ENCODE data around the gene SNRPD1.
"Not testable (repeated sequence)": the region's sequence is repeated elsewhere in the genome, so short reads cannot be mapped to it uniquely, and the experiment has no call there.

Gene SNRPD1

GRCh38 chr18:21638822-21639221, 26.7 kb downstream of the SNRPD1 start:
- H3K36me3 ChIP-seq (ENCODE audit: insufficient read depth, low read length), result no peaks in the 10 kb centered on the region
- no peak overlapping the region for H3K27ac ChIP-seq (ENCODE audit: low read depth, low read length)
- no peak overlapping the region for H2AFZ ChIP-seq (ENCODE audit: low read length, unreplicated experiment)
- H3K4me1 ChIP-seq (ENCODE audit: control insufficient read depth, insufficient read depth, low read length, unreplicated experiment), result no peaks in the 10 kb centered on the region
- H3K27me3 ChIP-seq (ENCODE audit: insufficient read depth, low read length), result no peaks in the 10 kb centered on the region
- no peak overlapping the region for H3K4me3 ChIP-seq (ENCODE audit: low read depth, low read length)
- H3K79me2 ChIP-seq (ENCODE audit: control insufficient read depth, insufficient read depth, low read length, unreplicated experiment), result no peaks in the 10 kb centered on the region

GRCh38 chr18:21640375-21640774, 28.3 kb downstream of the SNRPD1 start:
- not testable (repeated sequence) for H3K79me2 ChIP-seq (ENCODE audit: control insufficient read depth, insufficient read depth, low read length, unreplicated experiment); H3K4me1 ChIP-seq (ENCODE audit: control insufficient read depth, insufficient read depth, low read length, unreplicated experiment); H3K27me3 ChIP-seq (ENCODE audit: insufficient read depth, low read length); H3K36me3 ChIP-seq (ENCODE audit: insufficient read depth, low read length); H2AFZ ChIP-seq (ENCODE audit: low read length, unreplicated experiment); H3K27ac ChIP-seq (ENCODE audit: low read depth, low read length); H3K4me3 ChIP-seq (ENCODE audit: low read depth, low read length)

- Histone ChIP-seq H3K27ac (ENCODE audit: low read depth, low read length) (no peak overlapping the region), H3K4me1 (ENCODE audit: control insufficient read depth, insufficient read depth, low read length, unreplicated experiment) (no peaks in the 10 kb centered on the region), H3K4me3 (ENCODE audit: low read depth, low read length) (no peak overlapping the region), H3K36me3 (ENCODE audit: insufficient read depth, low read length) (no peaks in the 10 kb centered on the region), H2AFZ (ENCODE audit: low read length, unreplicated experiment) (no peak overlapping the region), H3K79me2 (ENCODE audit: control insufficient read depth, insufficient read depth, low read length, unreplicated experiment) (no peaks in the 10 kb centered on the region), H3K27me3 (ENCODE audit: insufficient read depth, low read length) (no peaks in the 10 kb centered on the region)
Measured at GRCh38 chr18:21650311-21650710, 38.2 kb downstream of the SNRPD1 start.

GRCh38 chr18:21652073-21652472, 40.0 kb downstream of the SNRPD1 start:
- Histone ChIP-seq H3K27ac (ENCODE audit: low read depth, low read length) (no peak overlapping the region), H3K4me1 (ENCODE audit: control insufficient read depth, insufficient read depth, low read length, unreplicated experiment) (peaks cover 11% of the 10 kb centered on the region), H3K79me2 (ENCODE audit: control insufficient read depth, insufficient read depth, low read length, unreplicated experiment) (no peaks in the 10 kb centered on the region), H2AFZ (ENCODE audit: low read length, unreplicated experiment) (no peak overlapping the region), H3K36me3 (ENCODE audit: insufficient read depth, low read length) (no peaks in the 10 kb centered on the region), H3K4me3 (ENCODE audit: low read depth, low read length) (no peak overlapping the region), H3K27me3 (ENCODE audit: insufficient read depth, low read length) (no peaks in the 10 kb centered on the region)

GRCh38 chr18:21653361-21653760, 41.2 kb downstream of the SNRPD1 start:
- peaks cover 11% of the 10 kb centered on the region for H3K4me1 ChIP-seq (ENCODE audit: control insufficient read depth, insufficient read depth, low read length, unreplicated experiment)

GRCh38 chr18:21656402-21656801, 44.3 kb downstream of the SNRPD1 start:
- Histone ChIP-seq H2AFZ (ENCODE audit: low read length, unreplicated experiment) (no peak overlapping the region), H3K36me3 (ENCODE audit: insufficient read depth, low read length) (no peaks in the 10 kb centered on the region), H3K4me1 (ENCODE audit: control insufficient read depth, insufficient read depth, low read length, unreplicated experiment) (peaks cover 11% of the 10 kb centered on the region), H3K27me3 (ENCODE audit: insufficient read depth, low read length) (no peaks in the 10 kb centered on the region), H3K79me2 (ENCODE audit: control insufficient read depth, insufficient read depth, low read length, unreplicated experiment) (no peaks in the 10 kb centered on the region), H3K4me3 (ENCODE audit: low read depth, low read length) (no peak overlapping the region), H3K27ac (ENCODE audit: low read depth, low read length) (peak overlapping the region; percentile 16; the same call in 1 of the 2 replicates)

More at GRCh38 chr18:21653361-21653760, 41.2 kb downstream of the SNRPD1 start:
- Histone ChIP-seq H3K36me3 (ENCODE audit: insufficient read depth, low read length) (no peaks in the 10 kb centered on the region), H3K4me3 (ENCODE audit: low read depth, low read length) (no peak overlapping the region), H3K27ac (ENCODE audit: low read depth, low read length) (no peak overlapping the region), H3K27me3 (ENCODE audit: insufficient read depth, low read length) (no peaks in the 10 kb centered on the region), H2AFZ (ENCODE audit: low read length, unreplicated experiment) (no peak overlapping the region), H3K79me2 (ENCODE audit: control insufficient read depth, insufficient read depth, low read length, unreplicated experiment) (no peaks in the 10 kb centered on the region)

- Histone ChIP-seq H3K36me3 (ENCODE audit: insufficient read depth, low read length) (no peaks in the 10 kb centered on the region), H3K27ac (ENCODE audit: low read depth, low read length) (no peak overlapping the region), H3K4me1 (ENCODE audit: control insufficient read depth, insufficient read depth, low read length, unreplicated experiment) (peaks cover 11% of the 10 kb centered on the region), H3K27me3 (ENCODE audit: insufficient read depth, low read length) (no peaks in the 10 kb centered on the region), H3K79me2 (ENCODE audit: control insufficient read depth, insufficient read depth, low read length, unreplicated experiment) (no peaks in the 10 kb centered on the region), H3K4me3 (ENCODE audit: low read depth, low read length) (no peak overlapping the region), H2AFZ (ENCODE audit: low read length, unreplicated experiment) (no peak overlapping the region)
Measured at GRCh38 chr18:21660078-21660477, 48.0 kb downstream of the SNRPD1 start.

GRCh38 chr18:21662581-21662980, 50.5 kb downstream of the SNRPD1 start:
- Histone ChIP-seq H3K79me2 (ENCODE audit: control insufficient read depth, insufficient read depth, low read length, unreplicated experiment) (no peaks in the 10 kb centered on the region), H2AFZ (ENCODE audit: low read length, unreplicated experiment) (no peak overlapping the region), H3K4me3 (ENCODE audit: low read depth, low read length) (no peak overlapping the region), H3K4me1 (ENCODE audit: control insufficient read depth, insufficient read depth, low read length, unreplicated experiment) (no peaks in the 10 kb centered on the region), H3K27me3 (ENCODE audit: insufficient read depth, low read length) (no peaks in the 10 kb centered on the region), H3K27ac (ENCODE audit: low read depth, low read length) (no peak overlapping the region), H3K36me3 (ENCODE audit: insufficient read depth, low read length) (no peaks in the 10 kb centered on the region)

GRCh38 chr18:21663578-21663977, 51.5 kb downstream of the SNRPD1 start:
- Histone ChIP-seq H3K4me1 (ENCODE audit: control insufficient read depth, insufficient read depth, low read length, unreplicated experiment) (no peaks in the 10 kb centered on the region), H3K4me3 (ENCODE audit: low read depth, low read length) (no peak overlapping the region), H3K79me2 (ENCODE audit: control insufficient read depth, insufficient read depth, low read length, unreplicated experiment) (no peaks in the 10 kb centered on the region), H3K27ac (ENCODE audit: low read depth, low read length) (no peak overlapping the region), H3K27me3 (ENCODE audit: insufficient read depth, low read length) (no peaks in the 10 kb centered on the region), H3K36me3 (ENCODE audit: insufficient read depth, low read length) (no peaks in the 10 kb centered on the region), H2AFZ (ENCODE audit: low read length, unreplicated experiment) (no peak overlapping the region)

- Histone ChIP-seq H3K79me2 (ENCODE audit: control insufficient read depth, insufficient read depth, low read length, unreplicated experiment) (no peaks in the 10 kb centered on the region), H3K27me3 (ENCODE audit: insufficient read depth, low read length) (no peaks in the 10 kb centered on the region), H2AFZ (ENCODE audit: low read length, unreplicated experiment) (no peak overlapping the region), H3K4me1 (ENCODE audit: control insufficient read depth, insufficient read depth, low read length, unreplicated experiment) (peaks cover under 1% of the 10 kb centered on the region), H3K36me3 (ENCODE audit: insufficient read depth, low read length) (no peaks in the 10 kb centered on the region), H3K4me3 (ENCODE audit: low read depth, low read length) (no peak overlapping the region), H3K27ac (ENCODE audit: low read depth, low read length) (no peak overlapping the region)
Measured at GRCh38 chr18:21664069-21664468, 52.0 kb downstream of the SNRPD1 start.

- no peaks in the 10 kb centered on the region for H3K27me3 ChIP-seq (ENCODE audit: insufficient read depth, low read length)
- no peak overlapping the region for H3K4me3 ChIP-seq (ENCODE audit: low read depth, low read length)
- no peaks in the 10 kb centered on the region for H3K36me3 ChIP-seq (ENCODE audit: insufficient read depth, low read length)
- peaks cover 12% of the 10 kb centered on the region for H3K4me1 ChIP-seq (ENCODE audit: control insufficient read depth, insufficient read depth, low read length, unreplicated experiment)
- H3K27ac ChIP-seq (ENCODE audit: low read depth, low read length), result no peak overlapping the region
- H2AFZ ChIP-seq (ENCODE audit: low read length, unreplicated experiment), result no peak overlapping the region
- no peaks in the 10 kb centered on the region for H3K79me2 ChIP-seq (ENCODE audit: control insufficient read depth, insufficient read depth, low read length, unreplicated experiment)
Measured at GRCh38 chr18:21669736-21670285, 57.7 kb downstream of the SNRPD1 start.
